GM10248 (cell line): ENCODE measurements around the gene DEPDC1.

ENCODE experiments used
- CTCF ChIA-PET: fragments of 300-600 bp; sonication (Branson Sonifier 250); formaldehyde crosslinking; extraction: SDS; loops from one replicate; lab custom pipeline; 2021; ENCODE audit warnings: antibody characterized with exemption; lab: Yijun Ruan, JAX
- POLR2A ChIA-PET: fragments of 350-650 bp; sonication (Branson Sonifier 250); formaldehyde crosslinking; extraction: SDS; loops from one replicate; lab custom pipeline; 2020; ENCODE audit warnings: antibody characterized with exemption; lab: Yijun Ruan, JAX
- DNase-seq: peaks from one replicate; pipeline ENCODE4 v3.0.0; 2012; ENCODE audit errors: extremely low spot score
- CTCF ChIP-seq: IDR thresholded peaks from 2 replicates; pipeline ENCODE4 v1.5.1; 2012; ENCODE audit warnings: mild to moderate bottlenecking, low read depth; ENCODE audit errors: extremely low read depth, missing control alignments, control extremely low read depth

DEPDC1 gene

GRCh38 chr1:68521286-68521685 lies 24.4 kb upstream of the DEPDC1 start:
- POLR2A ChIA-PET, result no interaction called here
- CTCF ChIA-PET, result no interaction called here
- no peak for DNase-seq
- TF ChIP-seq CTCF, result no peak

DNA sequence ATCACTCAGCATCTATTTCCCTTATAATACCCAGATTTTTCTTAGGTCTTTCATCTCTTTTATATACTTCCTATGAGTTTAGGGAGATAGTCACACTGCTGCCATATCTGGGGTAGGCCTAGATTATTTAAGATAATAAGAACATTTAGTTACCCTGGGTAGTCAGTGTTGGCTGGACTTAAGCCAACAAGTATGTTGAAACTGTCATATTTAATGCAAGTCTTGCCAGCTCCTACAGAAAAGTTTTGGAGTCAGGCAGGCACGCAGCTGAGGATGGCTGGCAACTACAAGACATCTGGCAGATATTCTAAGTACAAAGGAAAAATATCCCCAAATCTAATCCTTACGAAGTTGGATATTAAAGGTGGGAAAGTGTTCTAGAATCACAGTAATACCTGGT lies 19.2 kb upstream of the DEPDC1 start:
- ChIA-PET CTCF (no interaction called here), POLR2A (no interaction called here)
- no peak for DNase-seq
- TF ChIP-seq CTCF, result no peak

GRCh38 chr1:68511254-68511653 lies 14.4 kb upstream of the DEPDC1 start:
- no peak for TF ChIP-seq CTCF
- POLR2A ChIA-PET, result no interaction called here
- DNase-seq, result no peak
- CTCF ChIA-PET, result no interaction called here

DNA sequence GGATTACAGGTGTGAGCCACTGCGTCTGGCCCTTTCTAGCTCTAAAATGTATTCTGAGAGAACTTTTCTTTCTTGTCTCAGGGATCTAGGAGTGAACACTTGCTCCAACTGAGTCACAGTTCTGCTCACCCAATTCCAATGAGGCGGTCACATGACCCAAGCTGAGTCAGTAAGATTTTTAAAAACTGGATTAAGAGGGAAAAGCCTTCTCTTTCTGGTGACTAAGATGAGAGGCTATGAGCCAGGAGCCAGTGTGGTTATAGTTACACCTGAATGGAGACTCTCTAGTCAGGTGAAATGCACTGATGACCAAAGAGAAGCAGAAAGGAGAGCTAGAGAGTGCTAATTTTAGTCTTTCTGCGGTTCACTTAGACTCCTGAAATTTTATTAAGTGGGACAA lies 9.5 kb upstream of the DEPDC1 start:
- CTCF ChIA-PET, result no interaction called here
- POLR2A ChIA-PET, result no interaction called here
- DNase-seq, result no peak
- TF ChIP-seq CTCF, result no peak

GRCh38 chr1:68503085-68503484 lies 6.2 kb upstream of the DEPDC1 start:
- DNase-seq, result no peak
- CTCF ChIA-PET, result no interaction called here
- TF ChIP-seq CTCF, result no peak
- POLR2A ChIA-PET, result no interaction called here

DNA sequence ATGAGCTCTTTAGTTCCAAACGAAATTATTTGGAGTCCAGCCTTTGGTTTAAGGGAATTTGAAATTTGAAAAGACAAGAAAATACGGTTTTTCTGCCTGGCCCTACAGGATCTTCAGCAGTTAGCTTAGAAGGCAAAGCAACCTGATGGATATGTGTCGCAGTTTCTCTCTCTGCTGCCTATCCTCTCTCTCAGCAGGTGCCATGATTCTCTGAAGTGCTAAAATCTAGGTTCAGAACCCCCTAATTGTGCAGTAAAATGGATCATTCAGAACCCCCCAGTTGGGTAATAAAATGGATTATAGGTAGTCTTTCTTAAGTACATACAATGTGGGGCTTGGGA lies 446 bp upstream of the DEPDC1 start:
- CTCF ChIA-PET, result interaction anchor here (1.3 kb wide), 1 partner anchor 1240 kb away, joined by 4 read pairs; no protein-coding TSS in a partner anchor
- POLR2A ChIA-PET, result no interaction called here
- TF ChIP-seq CTCF, result no peak
- DNase-seq, result no peak
